Liver (tissue), 3 donors: ENCODE results near the gene FOXO3.

ENCODE experiments used
- ATF3 ChIP-seq: IDR thresholded peaks from 2 replicates; pipeline ENCODE4 v1.6.1; 2016; ENCODE audit warnings: antibody characterized with exemption
- CTCF ChIP-seq: fragments of 150-350 bp; IDR thresholded peaks from 2 replicates; pipeline ENCODE4 v1.5.1; 2017; ENCODE audit warnings: improper control_type of control experiment, low read depth, low read length; ENCODE audit not compliant: missing input control
- EGR1 ChIP-seq, 2 donors: IDR thresholded peaks; 2 replicates each; pipeline ENCODE4 v1.6.1; 2016 to 2018; ENCODE audit warnings: antibody characterized with exemption in 2 of 2, low read depth in 2 of 2
- GABPA ChIP-seq, 2 donors: IDR thresholded peaks in 1 of 2; conservative IDR thresholded peaks in 1 of 2; 2 replicates each; pipeline ENCODE4 v1.6.1; 2016; ENCODE audit warnings: antibody characterized with exemption in 2 of 2, mild to moderate bottlenecking in 1 of 2, moderate library complexity in 1 of 2
- HNF4G ChIP-seq: IDR thresholded peaks from 2 replicates; pipeline ENCODE4 v1.6.1; 2016; ENCODE audit warnings: antibody characterized with exemption
- JUND ChIP-seq, 2 donors: IDR thresholded peaks; 2 replicates each; pipeline ENCODE4 v1.6.1; 2016; ENCODE audit warnings: antibody characterized with exemption in 2 of 2
- MAX ChIP-seq: IDR thresholded peaks from 2 replicates; pipeline ENCODE4 v1.6.1; 2016; ENCODE audit warnings: antibody characterized with exemption
- NR2F2 ChIP-seq: IDR thresholded peaks from 2 replicates; pipeline ENCODE4 v1.6.1; 2016; ENCODE audit warnings: antibody characterized with exemption
- RAD21 ChIP-seq, 2 donors: IDR thresholded peaks; 2 replicates each; pipeline ENCODE4 v1.6.1; 2016; ENCODE audit warnings: antibody characterized with exemption in 2 of 2, mild to moderate bottlenecking in 2 of 2
- REST ChIP-seq: IDR thresholded peaks from 2 replicates; pipeline ENCODE4 v1.6.1; 2016; ENCODE audit warnings: antibody characterized with exemption, mild to moderate bottlenecking
- RXRA ChIP-seq, 2 donors: IDR thresholded peaks; 2 replicates each; pipeline ENCODE4 v1.6.1; 2017 to 2018; ENCODE audit warnings: antibody characterized with exemption in 2 of 2, mild to moderate bottlenecking in 1 of 2
- SP1 ChIP-seq: IDR thresholded peaks from 2 replicates; pipeline ENCODE4 v1.6.1; 2018; ENCODE audit warnings: antibody characterized with exemption, mild to moderate bottlenecking
- TAF1 ChIP-seq: conservative IDR thresholded peaks from 2 replicates; pipeline ENCODE4 v1.6.1; 2016; ENCODE audit warnings: antibody characterized with exemption, mild to moderate bottlenecking
- YY1 ChIP-seq: IDR thresholded peaks from 2 replicates; pipeline ENCODE4 v1.6.1; 2016; ENCODE audit warnings: antibody characterized with exemption, mild to moderate bottlenecking
- donor health status: healthy.
- donor health status: healthy.

- TF ChIP-seq CTCF (no peak), TAF1 (no peak), ATF3 (no peak), YY1 (no peak), NR2F2 (no peak), RXRA (IDR thresholded peaks at IDR 0.05) (peak in 1 of 2 donors; percentile 13), JUND (IDR thresholded peaks at IDR 0.05) (no peak), RAD21 (IDR thresholded peaks at IDR 0.05) (no peak), SP1 (peak; percentile 31), REST (no peak), HNF4G (no peak), GABPA (IDR thresholded peaks at IDR 0.05 in 1 of 2, conservative IDR thresholded peaks at IDR 0.05 in 1 of 2) (peak in 1 of 2 donors; percentile 22), MAX (no peak), EGR1 (IDR thresholded peaks at IDR 0.05; ENCODE audit: low read depth in 2 of 2) (no peak)
Measured at GRCh38 chr6:108653949-108654348, 93.2 kb downstream of the FOXO3 start.
